ENCODE measurements around the gene HYDIN.
"Not testable (repeated sequence)": the region's sequence is repeated elsewhere in the genome, so short reads cannot be mapped to it uniquely, and the experiment has no call there.

- TF ChIP-seq CTCF (conservative IDR thresholded peaks at IDR 0.05; ENCODE audit: low read length); EZH2phosphoT487 (IDR thresholded peaks at IDR 0.05; ENCODE audit: borderline replicate concordance): not testable (repeated sequence)
Observed at GRCh38 chr16:71038421-71038820, 192.1 kb downstream of the HYDIN start.

Data from Loucy (cell line).